Mesendoderm (in vitro differentiated cells): Measurements from ENCODE around the gene NPTN.

ENCODE experiments used
- DNase-seq: peaks from one replicate; pipeline ENCODE4 v3.0.0; 2013
- H2AK5ac ChIP-seq: 2 replicates; pipeline ENCODE4 v1.6.1; 2013; ENCODE audit warnings: low read length, inconsistent platforms
- H2BK120ac ChIP-seq: 2 replicates; pipeline ENCODE4 v1.6.1; 2013; ENCODE audit warnings: low read depth, mild to moderate bottlenecking, low read length, moderate library complexity, mixed read lengths
- H2BK15ac ChIP-seq: replicated peaks from 2 replicates; pipeline ENCODE4 v1.6.1; 2013; ENCODE audit warnings: low read depth, mild to moderate bottlenecking, moderate library complexity
- H2BK5ac ChIP-seq: 2 replicates; pipeline ENCODE4 v1.6.1; 2013; ENCODE audit warnings: low read length, inconsistent platforms
- H3K18ac ChIP-seq: 2 replicates; pipeline ENCODE4 v1.6.1; 2013; ENCODE audit warnings: mild to moderate bottlenecking, low read length, mixed read lengths
- H3K23ac ChIP-seq: one replicate; pipeline ENCODE4 v1.6.1; 2013; ENCODE audit warnings: low read length
- H3K27ac ChIP-seq: 2 replicates; pipeline ENCODE4 v1.5.1; 2013; ENCODE audit warnings: low read depth, mild to moderate bottlenecking, inconsistent platforms, low read length, moderate library complexity
- H3K27me3 ChIP-seq: 2 replicates; pipeline ENCODE4 v1.6.1; 2013; ENCODE audit warnings: low read length, control low read depth, mild to moderate bottlenecking, inconsistent platforms; ENCODE audit not compliant: insufficient read depth, poor library complexity
- H3K36me3 ChIP-seq: 2 replicates; pipeline ENCODE4 v1.6.1; 2013; ENCODE audit warnings: low read length, inconsistent platforms; ENCODE audit not compliant: control insufficient read depth, insufficient read depth
- H3K4ac ChIP-seq: one replicate; pipeline ENCODE4 v1.6.1; 2013; ENCODE audit warnings: low read depth, mild to moderate bottlenecking, low read length, moderate library complexity
- H3K4me1 ChIP-seq: 2 replicates; pipeline ENCODE4 v1.6.1; 2013; ENCODE audit warnings: low read depth, low read length, inconsistent platforms; ENCODE audit not compliant: control insufficient read depth
- H3K4me2 ChIP-seq: 2 replicates; pipeline ENCODE4 v1.6.1; 2013; ENCODE audit warnings: low read length
- H3K4me3 ChIP-seq: 2 replicates; pipeline ENCODE4 v1.5.1; 2013; ENCODE audit warnings: mild to moderate bottlenecking, low read length
- H3K56ac ChIP-seq: one replicate; pipeline ENCODE4 v1.6.1; 2013; ENCODE audit warnings: low read length
- H3K79me1 ChIP-seq: 2 replicates; pipeline ENCODE4 v1.6.1; 2013; ENCODE audit warnings: low read length, inconsistent platforms
- H3K79me2 ChIP-seq: 2 replicates; pipeline ENCODE4 v1.6.1; 2013; ENCODE audit warnings: mild to moderate bottlenecking, low read length; ENCODE audit not compliant: control insufficient read depth, insufficient read depth
- H3K9ac ChIP-seq: 2 replicates; pipeline ENCODE4 v1.6.1; 2013; ENCODE audit warnings: low read length, inconsistent platforms
- H4K5ac ChIP-seq: one replicate; pipeline ENCODE4 v1.6.1; 2013; ENCODE audit warnings: low read length
- H4K8ac ChIP-seq: one replicate; pipeline ENCODE4 v1.6.1; 2013; ENCODE audit warnings: low read depth, mild to moderate bottlenecking, control low read depth, low read length, moderate library complexity
- WGBS: extraction: QIAGEN DNeasy Blood & Tissue Kit; methylation state at CpG from one replicate; pipeline ENCODE4 v1.1.7; 2013; ENCODE audit warnings: low lambda C conversion rate, missing lambda C conversion rate; ENCODE audit not compliant: insufficient coverage; ENCODE audit errors: extremely low coverage; 5-methylcytosine and 5-hydroxymethylcytosine counted together

Gene NPTN

DNA sequence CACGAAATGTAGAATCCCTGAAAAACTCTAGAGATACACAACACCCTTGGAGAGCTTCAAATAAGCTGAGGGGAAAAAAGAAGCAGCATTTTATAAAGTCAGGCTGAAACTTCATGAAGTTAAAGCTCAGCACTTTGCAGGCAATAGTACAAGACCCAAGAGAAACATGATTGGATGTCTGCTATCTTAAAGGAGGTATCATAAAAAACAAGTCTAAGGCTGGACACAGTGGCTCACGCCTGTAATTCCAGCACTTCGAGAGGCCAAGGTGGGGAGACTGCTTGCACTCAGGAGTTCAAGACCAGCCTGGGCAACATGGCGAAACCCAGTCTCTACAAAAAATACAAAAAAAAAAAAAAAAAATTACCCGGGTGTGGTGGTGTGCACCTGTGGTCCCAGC is 42.9 kb downstream of the NPTN start:
- Histone ChIP-seq H4K5ac (no peak overlapping the region), H3K4me3 (no peak overlapping the region), H3K23ac (no peak overlapping the region), H2BK15ac (no peak overlapping the region), H3K27me3 (no peaks in the 10 kb centered on the region), H2BK120ac (no peak overlapping the region), H4K8ac (no peak overlapping the region), H2BK5ac (no peak overlapping the region), H3K4me2 (no peak overlapping the region), H3K79me2 (peaks cover 14% of the 10 kb centered on the region), H3K9ac (no peak overlapping the region), H3K4ac (no peak overlapping the region), H3K27ac (no peak overlapping the region), H3K4me1 (no peaks in the 10 kb centered on the region), H3K18ac (no peak overlapping the region), H3K56ac (no peak overlapping the region), H2AK5ac (no peak overlapping the region), H3K36me3 (peaks cover 13% of the 10 kb centered on the region), H3K79me1 (peaks cover 23% of the 10 kb centered on the region)
- no peak for DNase-seq
- WGBS, result no CpG with 5 or more reads among the region's 5 CpGs

DNA sequence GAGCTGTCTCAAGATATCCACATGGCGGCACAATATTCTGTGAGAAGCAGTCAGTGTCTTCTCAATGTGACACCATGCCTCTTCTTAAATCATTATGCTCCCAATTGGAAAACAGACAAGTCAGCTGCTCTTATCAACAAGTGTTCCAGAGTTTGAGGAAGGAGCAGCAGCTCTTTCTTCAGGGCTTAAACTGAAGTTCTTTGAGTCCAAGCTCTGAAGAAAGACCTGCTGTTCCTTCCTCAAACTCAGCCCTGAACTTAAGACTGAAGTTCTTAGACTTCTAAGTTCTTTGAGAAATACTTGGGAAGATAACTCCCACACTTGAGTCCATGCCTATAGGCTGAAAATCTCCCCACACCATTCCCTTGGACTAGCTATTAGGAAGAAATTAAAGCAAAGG is 43.4 kb downstream of the NPTN start:
- H3K4me3 ChIP-seq, result no peak overlapping the region
- no CpG with 5 or more reads among the region's 1 CpG for WGBS
- no peak overlapping the region for H4K8ac ChIP-seq
- H2BK15ac ChIP-seq, result no peak overlapping the region
- no peak overlapping the region for H3K4me2 ChIP-seq
- peaks cover 23% of the 10 kb centered on the region for H3K79me1 ChIP-seq
- H3K56ac ChIP-seq, result no peak overlapping the region
- H3K23ac ChIP-seq, result no peak overlapping the region
- H3K27me3 ChIP-seq, result no peaks in the 10 kb centered on the region
- no peak overlapping the region for H2AK5ac ChIP-seq
- H4K5ac ChIP-seq, result no peak overlapping the region
- no peak for DNase-seq
- H3K4ac ChIP-seq, result no peak overlapping the region
- no peak overlapping the region for H3K18ac ChIP-seq
- peaks cover 13% of the 10 kb centered on the region for H3K36me3 ChIP-seq
- H3K27ac ChIP-seq, result no peak overlapping the region
- H3K79me2 ChIP-seq, result peaks cover 14% of the 10 kb centered on the region
- H2BK5ac ChIP-seq, result no peak overlapping the region
- no peaks in the 10 kb centered on the region for H3K4me1 ChIP-seq
- no peak overlapping the region for H2BK120ac ChIP-seq
- no peak overlapping the region for H3K9ac ChIP-seq

DNA sequence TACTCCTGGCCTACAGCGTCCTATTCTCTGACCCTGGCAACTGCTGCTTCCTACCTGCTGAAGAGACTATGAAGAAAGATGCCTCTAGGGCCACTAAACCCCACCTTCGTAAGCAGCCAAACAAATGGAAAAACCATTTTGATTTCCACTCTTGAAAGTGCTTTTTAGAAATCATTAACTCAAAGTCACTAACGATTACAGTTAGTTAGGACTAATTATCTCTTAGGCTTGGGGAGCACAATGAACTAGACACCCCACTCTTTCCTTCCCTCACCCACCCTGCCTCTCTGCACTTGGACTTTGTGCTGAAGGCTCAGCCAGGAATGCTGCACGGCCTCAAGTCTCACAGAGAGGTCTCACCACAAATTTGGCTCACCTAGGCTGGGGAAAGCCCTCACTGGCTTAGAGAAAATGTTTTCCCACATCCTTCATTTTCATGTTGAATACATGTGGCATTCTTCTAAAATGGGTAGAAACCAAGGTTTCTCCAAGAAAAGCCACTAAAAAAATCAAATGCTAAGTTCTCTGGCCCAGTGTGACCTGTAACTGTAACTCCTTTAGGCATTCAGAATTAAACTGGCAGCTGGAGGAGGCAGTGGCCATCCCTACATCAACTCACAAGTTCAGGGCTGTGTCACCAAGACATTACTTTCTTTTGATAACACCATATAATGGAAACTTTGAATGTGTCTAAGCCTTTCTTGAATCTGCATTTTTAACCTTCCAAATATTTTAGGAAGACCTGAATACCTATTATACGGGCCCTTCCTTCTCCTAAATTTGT is 47.1 kb downstream of the NPTN start:
- peaks cover 21% of the 10 kb centered on the region for H3K36me3 ChIP-seq
- no CpG with 5 or more reads among the region's 5 CpGs for WGBS

DNA sequence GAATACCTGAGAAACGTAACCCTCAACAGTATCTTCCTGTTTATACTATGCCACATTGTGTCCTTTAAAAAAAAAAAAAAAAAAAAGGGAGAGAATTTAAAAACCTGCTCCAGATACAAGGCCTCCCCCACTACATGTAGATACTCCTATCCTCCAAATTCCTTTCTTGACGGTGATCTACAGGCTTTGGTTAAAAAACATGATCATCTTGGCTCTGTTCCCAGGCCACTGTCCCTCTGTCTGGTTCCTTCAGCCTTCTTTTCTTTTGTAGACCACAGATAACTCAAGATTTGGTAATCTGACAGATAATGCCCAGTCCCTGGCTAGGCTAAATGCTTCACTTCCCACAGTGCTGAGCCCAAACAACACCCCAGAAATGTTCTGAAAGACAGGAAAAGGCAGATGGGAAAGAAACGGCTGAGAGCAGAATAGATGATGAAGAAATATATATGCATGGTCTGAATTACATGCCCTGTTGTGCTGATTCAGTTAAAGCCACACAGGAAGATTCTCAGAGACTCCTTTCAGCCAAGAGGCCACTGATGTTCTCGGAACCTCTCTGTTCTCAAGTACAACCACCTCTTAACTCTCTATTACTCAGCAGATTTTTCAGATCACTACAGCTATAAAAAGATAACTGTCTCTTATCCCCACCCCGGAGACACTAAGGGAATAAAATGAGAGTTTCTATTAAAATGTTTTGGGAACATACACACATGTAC is 48.3 kb downstream of the NPTN start:
- no peak overlapping the region for H3K4me2 ChIP-seq
- no peaks in the 10 kb centered on the region for H3K27me3 ChIP-seq
- no peak overlapping the region for H3K9ac ChIP-seq
- no peak for DNase-seq
- no peaks in the 10 kb centered on the region for H3K4me1 ChIP-seq
- WGBS, result no CpG with 5 or more reads among the region's 5 CpGs
- peaks cover 11% of the 10 kb centered on the region for H3K79me1 ChIP-seq
- H3K36me3 ChIP-seq, result peaks cover 21% of the 10 kb centered on the region
- no peak overlapping the region for H2BK5ac ChIP-seq
- no peak overlapping the region for H2BK120ac ChIP-seq
- H2BK15ac ChIP-seq, result no peak overlapping the region
- H3K79me2 ChIP-seq, result no peaks in the 10 kb centered on the region
- no peak overlapping the region for H3K23ac ChIP-seq
- H3K4ac ChIP-seq, result no peak overlapping the region
- H4K8ac ChIP-seq, result no peak overlapping the region
- no peak overlapping the region for H4K5ac ChIP-seq
- no peak overlapping the region for H3K56ac ChIP-seq
- no peak overlapping the region for H3K27ac ChIP-seq
- H3K18ac ChIP-seq, result no peak overlapping the region
- H3K4me3 ChIP-seq, result no peak overlapping the region
- no peak overlapping the region for H2AK5ac ChIP-seq

More for the DNA sequence above, 47.1 kb downstream of the NPTN start:
- Histone ChIP-seq H3K4me2 (no peak overlapping the region), H3K79me1 (peaks cover 13% of the 10 kb centered on the region), H4K5ac (no peak overlapping the region), H3K4ac (no peak overlapping the region), H3K27ac (no peak overlapping the region), H4K8ac (no peak overlapping the region), H2BK5ac (no peak overlapping the region), H3K18ac (no peak overlapping the region), H2BK120ac (no peak overlapping the region), H3K4me3 (no peak overlapping the region), H3K4me1 (no peaks in the 10 kb centered on the region), H3K23ac (no peak overlapping the region), H3K9ac (no peak overlapping the region), H3K56ac (no peak overlapping the region), H3K79me2 (no peaks in the 10 kb centered on the region), H3K27me3 (no peaks in the 10 kb centered on the region), H2BK15ac (no peak overlapping the region), H2AK5ac (no peak overlapping the region)
- no peak for DNase-seq

DNA sequence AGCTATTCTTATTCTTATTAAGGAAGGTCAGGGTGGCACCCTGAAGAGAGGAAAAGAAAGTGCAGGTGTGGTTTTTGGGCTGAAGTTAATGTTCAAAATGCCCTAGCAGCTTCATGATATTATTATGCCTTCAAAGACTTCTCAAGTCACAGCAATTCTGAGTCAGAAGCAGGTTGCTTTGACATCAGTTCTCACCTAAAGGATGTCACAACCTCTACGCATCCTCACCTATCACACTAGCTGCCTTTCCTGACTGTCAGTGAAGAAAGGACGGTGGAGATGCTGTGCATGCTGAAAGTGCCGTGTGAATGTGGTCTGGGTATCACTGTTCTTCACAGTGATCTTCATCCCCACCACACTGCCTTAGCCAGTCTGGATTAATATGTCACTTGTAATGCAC is 49.6 kb downstream of the NPTN start:
- H3K36me3 ChIP-seq, result peaks cover 21% of the 10 kb centered on the region
- H3K79me2 ChIP-seq, result no peaks in the 10 kb centered on the region
- H3K23ac ChIP-seq, result no peak overlapping the region
- WGBS, result no CpG with 5 or more reads among the region's 3 CpGs
- no peak overlapping the region for H2BK15ac ChIP-seq
- H2AK5ac ChIP-seq, result no peak overlapping the region
- DNase-seq, result no peak
- no peak overlapping the region for H2BK120ac ChIP-seq
- H4K8ac ChIP-seq, result no peak overlapping the region
- H3K4ac ChIP-seq, result no peak overlapping the region
- no peaks in the 10 kb centered on the region for H3K4me1 ChIP-seq
- no peak overlapping the region for H2BK5ac ChIP-seq
- peaks cover 9% of the 10 kb centered on the region for H3K79me1 ChIP-seq
- H3K27ac ChIP-seq, result no peak overlapping the region
- H3K4me3 ChIP-seq, result no peak overlapping the region
- H3K56ac ChIP-seq, result no peak overlapping the region
- H3K9ac ChIP-seq, result no peak overlapping the region
- no peak overlapping the region for H3K18ac ChIP-seq
- no peak overlapping the region for H4K5ac ChIP-seq
- no peaks in the 10 kb centered on the region for H3K27me3 ChIP-seq
- H3K4me2 ChIP-seq, result no peak overlapping the region
